ENCODE measurements around the gene ATL3. TPM values are rescaled to one million over a fixed set of nuclear protein-coding genes. Genes with fewer than 3 reads are reported as not detected.
A peak's percentile ranks its signal among the peaks of the same experiment; 100 is the strongest.

ATL3 gene
- total RNA-seq, 4 donors from 2014 or later: 72.2 to 89.0 (median 80.9) TPM

- Histone ChIP-seq H3K4me3 (no peak overlapping the region), H3K27ac (no peak overlapping the region), H3K27me3 (no peaks in the 10 kb centered on the region), H3K4me1 (no peaks in the 10 kb centered on the region), H3K9me3 (no peaks in the 10 kb centered on the region), H3K36me3 (peaks cover 58% of the 10 kb centered on the region)
- 67% methylated on average over 10 of the region's 10 CpGs for WGBS
- TF ChIP-seq CTCF (IDR thresholded peaks at IDR 0.05): peak; percentile 50 to 60
- no peak for TF ChIP-seq POLR2A (IDR thresholded peaks at IDR 0.05)
- DNase-seq (ENCODE audit: low spot score in 2 of 2): no peak
These were observed 35.3 kb downstream of the ATL3 start for GRCh38 chr11:63635762-63636465.

GRCh38 chr11:63629426-63629825 is 41.8 kb downstream of the ATL3 start:
- WGBS: 98% methylated on average over 3 of the region's 3 CpGs
- Histone ChIP-seq H3K4me3 (no peak overlapping the region), H3K4me1 (no peaks in the 10 kb centered on the region), H3K36me3 (peaks cover 54% of the 10 kb centered on the region), H3K9me3 (no peaks in the 10 kb centered on the region), H3K27ac (no peak overlapping the region), H3K27me3 (no peaks in the 10 kb centered on the region)
- DNase-seq (ENCODE audit: low spot score in 2 of 2): no peak
- TF ChIP-seq CTCF (IDR thresholded peaks at IDR 0.05): no peak

GRCh38 chr11:63623513-63624140 is 47.5 kb downstream of the ATL3 start:
- peaks cover 8% of the 10 kb centered on the region for H3K4me1 ChIP-seq
- 54% methylated on average over 7 of the region's 7 CpGs for WGBS
- H3K4me3 ChIP-seq: no peak overlapping the region
- H3K9me3 ChIP-seq: no peaks in the 10 kb centered on the region
- peaks cover 6% of the 10 kb centered on the region for H3K36me3 ChIP-seq
- no peak for DNase-seq (ENCODE audit: low spot score in 2 of 2)
- no peak overlapping the region for H3K27ac ChIP-seq
- TF ChIP-seq EP300 (IDR thresholded peaks at IDR 0.05) (no peak), POLR2A (IDR thresholded peaks at IDR 0.05) (no peak), CTCF (IDR thresholded peaks at IDR 0.05) (no peak), POLR2AphosphoS5 (IDR thresholded peaks at IDR 0.05) (no peak)
- H3K27me3 ChIP-seq: no peaks in the 10 kb centered on the region

GRCh38 chr11:63622323-63622722 is 48.9 kb downstream of the ATL3 start:
- Histone ChIP-seq H3K27ac (no peak overlapping the region), H3K4me3 (no peak overlapping the region), H3K27me3 (no peaks in the 10 kb centered on the region), H3K36me3 (no peaks in the 10 kb centered on the region), H3K9me3 (no peaks in the 10 kb centered on the region), H3K4me1 (peaks cover 8% of the 10 kb centered on the region)
- TF ChIP-seq POLR2AphosphoS5 (IDR thresholded peaks at IDR 0.05) (no peak), EP300 (IDR thresholded peaks at IDR 0.05) (no peak), CTCF (IDR thresholded peaks at IDR 0.05) (no peak), POLR2A (IDR thresholded peaks at IDR 0.05) (no peak)
- no peak for DNase-seq (ENCODE audit: low spot score in 2 of 2)
- WGBS: 30% methylated on average over 2 of the region's 2 CpGs

- H3K27me3 ChIP-seq: no peaks in the 10 kb centered on the region
- no peak overlapping the region for H3K27ac ChIP-seq
- DNase-seq (ENCODE audit: low spot score in 2 of 2): no peak
- TF ChIP-seq POLR2AphosphoS5 (IDR thresholded peaks at IDR 0.05): no peak
- TF ChIP-seq EP300 (IDR thresholded peaks at IDR 0.05): no peak
- TF ChIP-seq CTCF (IDR thresholded peaks at IDR 0.05): no peak
- TF ChIP-seq POLR2A (IDR thresholded peaks at IDR 0.05): no peak
- H3K9me3 ChIP-seq: no peaks in the 10 kb centered on the region
- 76% methylated on average over 1 of the region's 1 CpG for WGBS
- H3K36me3 ChIP-seq: no peaks in the 10 kb centered on the region
- H3K4me3 ChIP-seq: no peak overlapping the region
- peaks cover 8% of the 10 kb centered on the region for H3K4me1 ChIP-seq
These were observed 50.1 kb downstream of the ATL3 start for GRCh38 chr11:63621071-63621470.

Measured in suprapubic skin (tissue), 4 donors.